Fibroblast of lung (primary cell): Measurements from ENCODE around the gene SRRD. TPM values are rescaled to one million over a fixed set of nuclear protein-coding genes. Genes with fewer than 3 reads are reported as not detected.

ENCODE experiments used
- DNase-seq, 2 donors: peaks; one replicate each; pipeline versions ENCODE4 v3.0.0 to v3.0.0-alpha.2; 2010; ENCODE audit warnings: low read depth in 2 of 2
- H2AFZ ChIP-seq: 2 replicates; pipeline ENCODE4 v1.5.1; 2012; ENCODE audit warnings: low read length, control low read depth, inconsistent platforms
- H3K27ac ChIP-seq: 2 replicates; pipeline ENCODE4 v1.5.1; 2011; ENCODE audit warnings: low read length, control low read depth; ENCODE audit not compliant: insufficient read depth
- H3K27me3 ChIP-seq: 2 replicates; pipeline ENCODE4 v1.5.1; 2011; ENCODE audit warnings: mild to moderate bottlenecking, low read length; ENCODE audit not compliant: control insufficient read depth, insufficient read depth
- H3K36me3 ChIP-seq: 2 replicates; pipeline ENCODE4 v1.5.1; 2011; ENCODE audit warnings: low read length; ENCODE audit not compliant: control insufficient read depth, insufficient read depth
- H3K4me1 ChIP-seq: 2 replicates; pipeline ENCODE4 v1.5.1; 2011; ENCODE audit warnings: low read length; ENCODE audit not compliant: control insufficient read depth, insufficient read depth; ENCODE audit errors: extremely low read depth
- H3K4me2 ChIP-seq: 2 replicates; pipeline ENCODE4 v1.5.1; 2011; ENCODE audit warnings: low read length, control low read depth; ENCODE audit not compliant: insufficient read depth; ENCODE audit errors: extremely low read depth
- H3K4me3 ChIP-seq, 4 experiments: fragments of 200-600 bp in 1 of 4; sonication (generic) in 1 of 4; replicated peaks in 1 of 4; 2 replicates each; pipeline ENCODE4 v1.5.1; 2011 to 2016; ENCODE audit warnings: low read length in 4 of 4, low read depth in 3 of 4, mild to moderate bottlenecking in 3 of 4, control low read depth in 2 of 4, inconsistent platforms in 1 of 4, mixed read lengths in 1 of 4; ENCODE audit not compliant: insufficient read depth in 1 of 4; ENCODE audit errors: control extremely low read depth in 1 of 4
- H3K79me2 ChIP-seq: 2 replicates; pipeline ENCODE4 v1.5.1; 2012; ENCODE audit warnings: mild to moderate bottlenecking, low read length, inconsistent platforms; ENCODE audit not compliant: control insufficient read depth, insufficient read depth
- H3K9ac ChIP-seq: 2 replicates; pipeline ENCODE4 v1.5.1; 2011; ENCODE audit warnings: mild to moderate bottlenecking, low read length, control low read depth; ENCODE audit not compliant: insufficient read depth
- H3K9me3 ChIP-seq: 2 replicates; pipeline ENCODE4 v1.5.1; 2012; ENCODE audit warnings: low read depth, low read length; ENCODE audit not compliant: control insufficient read depth, insufficient read depth
- H4K20me1 ChIP-seq: 2 replicates; pipeline ENCODE4 v1.5.1; 2011; ENCODE audit warnings: low read length; ENCODE audit not compliant: control insufficient read depth, insufficient read depth; ENCODE audit errors: extremely low read depth
- EZH2 ChIP-seq: IDR thresholded peaks from 2 replicates; pipeline ENCODE4 v1.5.1; 2012; ENCODE audit warnings: low read length, control low read depth, mild to moderate bottlenecking; ENCODE audit errors: missing control alignments
- polyA plus RNA-seq, 2 donors: library from polyadenylated mRNA; depleted of rRNA in 1 of 2; stranded (reverse) in 1 of 2; unstranded in 1 of 2; fragments of >200 nt; gene quantifications; 2 replicates each; pipeline ENCODE4 v1.2.1, GENCODE V29; 2011 to 2012; ENCODE audit warnings: missing spikeins in 1 of 2
- total RNA-seq: library from RNA; depleted of rRNA; stranded (reverse); fragments of >200 nt; gene quantifications from 2 replicates; pipeline ENCODE4 v1.2.1, GENCODE V29; 2014
- TF ChIP-seq, protein P1 (sequence below), 2 donors: IDR thresholded peaks in 1 of 2; conservative IDR thresholded peaks in 1 of 2; 1 replicate in 1 of 2; 2 replicates in 1 of 2; pipeline ENCODE4 v1.5.1; 2011 to 2012; ENCODE audit warnings: low read length in 2 of 2, control low read depth in 1 of 2, inconsistent platforms in 1 of 2, low read depth in 1 of 2, mild to moderate bottlenecking in 1 of 2

The SRRD gene
- total and polyA plus RNA-seq, 2 donors (not counting 1 experiment from before 2014, with no cell fraction given), result 7.9 to 30.0 TPM

DNA sequence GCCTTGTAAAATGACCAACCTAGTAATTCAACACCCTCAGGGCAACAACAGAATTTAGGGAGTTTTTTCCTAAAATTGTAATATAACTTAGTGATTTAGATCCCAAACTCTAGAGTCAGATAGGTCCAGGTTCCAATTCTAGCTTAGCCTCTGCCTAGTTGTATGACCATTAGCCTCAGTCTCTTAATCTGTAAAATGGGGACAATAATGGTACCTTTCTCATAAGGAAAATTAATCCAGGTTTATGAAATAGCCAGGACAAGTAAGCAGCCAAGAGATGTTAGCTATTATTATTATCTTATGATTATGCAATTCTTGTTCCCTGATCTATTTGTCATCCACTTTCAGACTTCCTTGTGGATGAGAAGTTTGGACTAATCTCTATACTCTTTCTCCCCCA lies 24.5 kb downstream of the SRRD start:
- Histone ChIP-seq H3K27ac (no peak overlapping the region), H2AFZ (no peak overlapping the region), H3K4me1 (no peaks in the 10 kb centered on the region), H3K79me2 (peaks cover 17% of the 10 kb centered on the region), H3K4me2 (no peak overlapping the region), H3K4me3 (no peak overlapping the region), H3K36me3 (peaks cover 21% of the 10 kb centered on the region), H4K20me1 (no peaks in the 10 kb centered on the region), H3K9ac (no peak overlapping the region), H3K27me3 (no peaks in the 10 kb centered on the region), H3K9me3 (no peaks in the 10 kb centered on the region)
- DNase-seq, result no peak
- TF ChIP-seq EZH2, result no peak
- TF ChIP-seq, protein P1, sequence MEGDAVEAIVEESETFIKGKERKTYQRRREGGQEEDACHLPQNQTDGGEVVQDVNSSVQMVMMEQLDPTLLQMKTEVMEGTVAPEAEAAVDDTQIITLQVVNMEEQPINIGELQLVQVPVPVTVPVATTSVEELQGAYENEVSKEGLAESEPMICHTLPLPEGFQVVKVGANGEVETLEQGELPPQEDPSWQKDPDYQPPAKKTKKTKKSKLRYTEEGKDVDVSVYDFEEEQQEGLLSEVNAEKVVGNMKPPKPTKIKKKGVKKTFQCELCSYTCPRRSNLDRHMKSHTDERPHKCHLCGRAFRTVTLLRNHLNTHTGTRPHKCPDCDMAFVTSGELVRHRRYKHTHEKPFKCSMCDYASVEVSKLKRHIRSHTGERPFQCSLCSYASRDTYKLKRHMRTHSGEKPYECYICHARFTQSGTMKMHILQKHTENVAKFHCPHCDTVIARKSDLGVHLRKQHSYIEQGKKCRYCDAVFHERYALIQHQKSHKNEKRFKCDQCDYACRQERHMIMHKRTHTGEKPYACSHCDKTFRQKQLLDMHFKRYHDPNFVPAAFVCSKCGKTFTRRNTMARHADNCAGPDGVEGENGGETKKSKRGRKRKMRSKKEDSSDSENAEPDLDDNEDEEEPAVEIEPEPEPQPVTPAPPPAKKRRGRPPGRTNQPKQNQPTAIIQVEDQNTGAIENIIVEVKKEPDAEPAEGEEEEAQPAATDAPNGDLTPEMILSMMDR (conservative IDR thresholded peaks at IDR 0.05 in 1 of 2, IDR thresholded peaks at IDR 0.05 in 1 of 2; ENCODE audit: low read depth in 1 of 2, low read length in 2 of 2), result no peak

- Histone ChIP-seq H4K20me1 (no peaks in the 10 kb centered on the region), H3K4me1 (no peaks in the 10 kb centered on the region), H3K4me2 (peak within 1 kb of the TSS; percentile 98), H3K79me2 (peaks cover 17% of the 10 kb centered on the region), H3K27me3 (no peaks in the 10 kb centered on the region), H3K36me3 (peaks cover 11% of the 10 kb centered on the region), H3K4me3 (peak within 1 kb of the TSS; percentile 51 to 96 (median 83)), H3K9ac (peak within 1 kb of the TSS; percentile 63), H3K27ac (peak within 1 kb of the TSS; percentile 67), H2AFZ (peak within 1 kb of the TSS; percentile 79), H3K9me3 (no peaks in the 10 kb centered on the region)
- TF ChIP-seq, protein P1 (conservative IDR thresholded peaks at IDR 0.05 in 1 of 2, IDR thresholded peaks at IDR 0.05 in 1 of 2; ENCODE audit: low read depth in 1 of 2, low read length in 2 of 2), result no peak
- no peak for TF ChIP-seq EZH2
- peak; percentile 89 to 93 for DNase-seq
These were observed 28.6 kb downstream of the SRRD start, which contains the start of gene TFIP11 for GRCh38 chr22:26512149-26512793. Gene TFIP11, minus strand, starts transcription at chr22:26512473. Its CDS starts 2,201 bp downstream, at chr22:26510272.

DNA sequence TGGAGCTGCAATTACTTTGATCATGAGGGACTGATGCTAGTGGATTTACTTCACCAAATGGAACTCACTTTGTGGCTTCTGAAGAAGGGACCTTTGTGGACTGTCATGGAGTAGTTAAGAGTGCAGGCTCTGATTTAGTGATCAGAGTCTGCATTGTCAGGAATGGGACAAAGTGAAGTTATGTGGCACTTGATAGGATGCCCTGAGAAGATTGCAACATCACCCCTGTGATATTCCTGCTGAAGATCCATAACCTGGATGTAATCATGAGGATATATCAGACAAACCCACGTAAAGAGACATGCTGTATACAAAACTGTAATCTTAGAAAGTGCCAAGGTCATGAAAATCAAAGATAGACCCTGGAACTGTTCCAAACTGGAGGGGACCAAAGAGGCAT lies 30.2 kb downstream of the SRRD start:
- Histone ChIP-seq H3K9me3 (no peaks in the 10 kb centered on the region), H3K36me3 (peaks cover 9% of the 10 kb centered on the region), H3K4me3 (peak overlapping the region in 2 of 4 experiments; percentile 89 to 96), H3K27me3 (no peaks in the 10 kb centered on the region), H4K20me1 (no peaks in the 10 kb centered on the region), H3K4me2 (no peak overlapping the region), H3K4me1 (no peaks in the 10 kb centered on the region), H2AFZ (no peak overlapping the region), H3K27ac (no peak overlapping the region), H3K79me2 (peaks cover 17% of the 10 kb centered on the region), H3K9ac (no peak overlapping the region)
- no peak for DNase-seq
- TF ChIP-seq, protein P1 (conservative IDR thresholded peaks at IDR 0.05 in 1 of 2, IDR thresholded peaks at IDR 0.05 in 1 of 2; ENCODE audit: low read depth in 1 of 2, low read length in 2 of 2), result no peak
- TF ChIP-seq EZH2, result no peak
